HT-29 (cell line): ENCODE results near the gene MEIOSIN. TPM values are rescaled to one million over a fixed set of nuclear protein-coding genes. Genes with fewer than 3 reads are reported as not detected.

Experiments used
- DNase-seq: peaks from one replicate; pipeline ENCODE4 v3.0.0-alpha.2; 2015; ENCODE audit warnings: low spot score
- total RNA-seq: library from RNA; depleted of rRNA; stranded (reverse); fragments of >200 nt; shearing (Covaris generic); gene quantifications from 2 replicates; pipeline ENCODE4 v1.2.3, GENCODE V29; 2014; rRNA removed

The MEIOSIN gene
- total RNA-seq, 1 experiment from 2014 or later, result not detected

GRCh38 chr19:45801603-45802175, 68.5 kb downstream of the MEIOSIN start:
- no peak for DNase-seq

GRCh38 chr19:45804140-45804958, 71.1 kb downstream of the MEIOSIN start:
- DNase-seq, result no peak

DNA sequence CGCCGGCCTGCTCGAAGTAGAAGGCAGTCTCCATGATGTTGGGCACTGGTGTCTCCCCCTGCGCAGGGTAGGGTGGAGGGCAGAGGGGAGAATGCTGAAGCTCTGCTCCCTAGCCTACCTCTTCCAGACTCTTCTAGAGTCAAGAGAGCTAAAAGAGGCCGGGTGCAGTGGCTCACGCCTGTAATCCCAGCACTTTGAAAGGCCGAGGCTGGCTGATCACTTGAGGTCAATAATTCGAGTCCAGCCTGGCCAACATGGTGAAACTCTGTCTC, 71.7 kb downstream of the MEIOSIN start:
- no peak for DNase-seq

DNA sequence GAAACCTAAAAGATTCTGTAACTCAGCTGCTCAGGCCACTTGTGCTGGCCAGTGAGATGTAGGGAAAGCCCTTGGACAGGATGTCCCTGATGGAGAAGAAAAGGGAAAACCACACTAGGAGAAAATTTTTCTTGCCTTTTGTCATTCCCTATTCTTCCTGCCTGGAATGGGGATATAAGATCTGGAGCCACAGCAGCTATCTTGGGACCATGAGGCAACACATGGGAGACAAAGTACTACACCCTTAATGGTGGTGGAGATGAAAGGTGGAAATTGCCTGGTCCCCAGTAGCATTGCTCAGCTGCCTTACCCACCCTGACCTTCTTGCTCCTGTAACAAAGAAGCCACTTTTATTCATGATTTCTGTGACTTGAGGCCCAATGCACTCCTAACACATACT, 72.5 kb downstream of the MEIOSIN start:
- DNase-seq, result no peak

GRCh38 chr19:45809643-45810159, 76.5 kb downstream of the MEIOSIN start:
- DNase-seq, result no peak

GRCh38 chr19:45812297-45812696, 79.1 kb downstream of the MEIOSIN start:
- DNase-seq, result no peak

Other genes with a start within 250 kb of the MEIOSIN start
- gene RTN2, start 236.4 kb upstream of the MEIOSIN start, total RNA-seq, result 11.4 and 15.4 TPM in 2 replicates
- gene PPM1N, start 235.0 kb upstream of the MEIOSIN start, total RNA-seq, result 9.8 and 15.3 TPM in 2 replicates
- gene VASP, start 226.0 kb upstream of the MEIOSIN start, total RNA-seq, result 443 and 506 TPM in 2 replicates
- 20.5 and 23.0 TPM in 2 replicates for gene OPA3, start 148.6 kb upstream of the MEIOSIN start, total RNA-seq
- gene GPR4, start 131.2 kb upstream of the MEIOSIN start, total RNA-seq, result not detected in 2 replicates
- 38.2 and 39.5 TPM in 2 replicates for gene EML2, start 94.0 kb upstream of the MEIOSIN start, total RNA-seq
- 4.3 and 5.1 TPM in 2 replicates for gene GIPR, start 65.2 kb upstream of the MEIOSIN start, total RNA-seq
- gene SNRPD2, start 41.5 kb upstream of the MEIOSIN start, total RNA-seq, result 802 and 867 TPM in 2 replicates
- 34.7 and 36.4 TPM in 2 replicates for gene QPCTL, start 40.8 kb upstream of the MEIOSIN start, total RNA-seq
- 44.4 and 57.6 TPM in 2 replicates for gene FBXO46, start 2.5 kb upstream of the MEIOSIN start, total RNA-seq
- 26.8 and 28.6 TPM in 2 replicates for gene SIX5, start 35.8 kb downstream of the MEIOSIN start, total RNA-seq
- gene DMPK, start 49.1 kb downstream of the MEIOSIN start, total RNA-seq, result 31.1 and 45.7 TPM in 2 replicates
- 102 and 108 TPM in 2 replicates for gene DMWD, start 59.4 kb downstream of the MEIOSIN start, total RNA-seq
- gene RSPH6A, start 81.9 kb downstream of the MEIOSIN start, total RNA-seq, result not detected in 2 replicates
- 114 and 117 TPM in 2 replicates for gene SYMPK, start 129.7 kb downstream of the MEIOSIN start, total RNA-seq
- 6.1 and 10.7 TPM in 2 replicates for gene FOXA3, start 130.9 kb downstream of the MEIOSIN start, total RNA-seq
- gene IRF2BP1, start 152.7 kb downstream of the MEIOSIN start, total RNA-seq, result 119 and 125 TPM in 2 replicates
- gene MYPOP, start 169.2 kb downstream of the MEIOSIN start, total RNA-seq, result 8.5 and 10.2 TPM in 2 replicates
- not detected in 2 replicates for gene NANOS2, start 181.3 kb downstream of the MEIOSIN start, total RNA-seq
- not detected in 2 replicates for gene NOVA2, start 240.4 kb downstream of the MEIOSIN start, total RNA-seq